NCI-H2081 treated with DMSO at 0.1 percent for 48 hours (cell line): ENCODE data around the gene LRPPRC.
"Not testable (repeated sequence)": the region's sequence is repeated elsewhere in the genome, so short reads cannot be mapped to it uniquely, and the experiment has no call there.

ENCODE experiments used
- DNase-seq: peaks from one replicate; lab custom pipeline; 2025; lab: John Stamatoyannopoulos, UW

LRPPRC gene

GRCh38 chr2:43995733-43996533 lies at the start of gene LRPPRC:
Gene LRPPRC (minus strand): TSS chr2:43995989. CDS start chr2:43995947, 42 bp downstream.
- peak; percentile 84 for DNase-seq

GRCh38 chr2:44045061-44045460 lies 49.3 kb upstream of the LRPPRC start:
- DNase-seq = no peak

- peak; percentile 56 for DNase-seq
Observed at GRCh38 chr2:44044281-44044720, 48.5 kb upstream of the LRPPRC start.

GRCh38 chr2:44040365-44040764 lies 44.6 kb upstream of the LRPPRC start:
- DNase-seq = no peak

GRCh38 chr2:44038277-44038676 lies 42.5 kb upstream of the LRPPRC start:
- DNase-seq = no peak

- DNase-seq = no peak
Observed at GRCh38 chr2:44037221-44037620, 41.4 kb upstream of the LRPPRC start.

GRCh38 chr2:44033947-44034346 lies 38.2 kb upstream of the LRPPRC start:
- no peak for DNase-seq

GRCh38 chr2:44027076-44027475 lies 31.3 kb upstream of the LRPPRC start:
- DNase-seq = not testable (repeated sequence)

- no peak for DNase-seq
Observed at GRCh38 chr2:44016282-44016681, 20.5 kb upstream of the LRPPRC start.

GRCh38 chr2:44015239-44015638 lies 19.4 kb upstream of the LRPPRC start:
- no peak for DNase-seq

- DNase-seq = not testable (repeated sequence)
Observed at GRCh38 chr2:44013205-44013604, 17.4 kb upstream of the LRPPRC start.

GRCh38 chr2:44010266-44010665 lies 14.5 kb upstream of the LRPPRC start:
- no peak for DNase-seq

- DNase-seq = no peak
Observed at GRCh38 chr2:44009136-44009735, 13.4 kb upstream of the LRPPRC start.

- no peak for DNase-seq
Observed at GRCh38 chr2:44005846-44006245, 10.1 kb upstream of the LRPPRC start.

GRCh38 chr2:44004735-44005602 lies 9.2 kb upstream of the LRPPRC start:
- DNase-seq = no peak

GRCh38 chr2:44001716-44002115 lies 5.9 kb upstream of the LRPPRC start:
- no peak for DNase-seq

- no peak for DNase-seq
Observed at GRCh38 chr2:43998263-43998662, 2.5 kb upstream of the LRPPRC start.

GRCh38 chr2:43993437-43993836 lies 2.4 kb downstream of the LRPPRC start:
- DNase-seq = no peak

- DNase-seq = no peak
Observed at GRCh38 chr2:43989545-43989944, 6.2 kb downstream of the LRPPRC start.

- no peak for DNase-seq
Observed at GRCh38 chr2:43986600-43986999, 9.2 kb downstream of the LRPPRC start.

GRCh38 chr2:43985359-43985758 lies 10.4 kb downstream of the LRPPRC start:
- DNase-seq = no peak

GRCh38 chr2:43984533-43984932 lies 11.3 kb downstream of the LRPPRC start:
- DNase-seq = no peak

- no peak for DNase-seq
Observed at GRCh38 chr2:43980902-43981301, 14.9 kb downstream of the LRPPRC start.
